IMR-90 (cell line): ENCODE data around the gene NEURL1.

Source experiments
- CTCF ChIP-seq: conservative IDR thresholded peaks from 2 replicates; pipeline ENCODE4 v1.5.1; 2012; ENCODE audit warnings: mild to moderate bottlenecking, low read depth, low read length, improper control_type of control experiment
- FOS ChIP-seq: fragments of 150-350 bp; IDR thresholded peaks from 2 replicates; pipeline ENCODE4 v1.6.1; 2016; ENCODE audit warnings: low read depth, low read length
- POLR2A ChIP-seq: IDR thresholded peaks from 2 replicates; pipeline ENCODE4 v1.6.1; 2012; ENCODE audit warnings: mild to moderate bottlenecking, low read depth, low read length
- RCOR1 ChIP-seq: IDR thresholded peaks from 2 replicates; pipeline ENCODE4 v1.6.1; 2012; ENCODE audit warnings: mild to moderate bottlenecking, low read length, improper control_type of control experiment; ENCODE audit not compliant: insufficient replicate concordance
- SMC3 ChIP-seq: fragments of 150-350 bp; IDR thresholded peaks from 2 replicates; pipeline ENCODE4 v1.6.1; 2016; ENCODE audit warnings: low read depth, mild to moderate bottlenecking, antibody characterized with exemption, low read length, moderate library complexity

- TF ChIP-seq RCOR1 (no peak), CTCF (no peak), FOS (no peak), POLR2A (no peak), SMC3 (no peak)
Observed at GRCh38 chr10:103470761-103471653, 22.5 kb upstream of the NEURL1 start.
